Natural killer cell (primary cell): ENCODE data around the gene SLC4A5. TPM values are rescaled to one million over a fixed set of nuclear protein-coding genes. Genes with fewer than 3 reads are reported as not detected.

ENCODE experiments used
- ATAC-seq, 3 donors: fragments of 150-1000 bp in 2 of 3; fragments of 200-7000 bp in 1 of 3; cut with Tn5 transposase; 1 replicate in 1 of 3; 2 replicates in 2 of 3; pipeline ENCODE4 v1.10.0; 2021; ENCODE audit warnings: mild to moderate bottlenecking in 2 of 3, moderate library complexity in 2 of 3
- DNase-seq, 2 donors: peaks; one replicate each; pipeline versions ENCODE4 v3.0.0 to v3.0.0-alpha.2; 2013 to 2021; ENCODE audit warnings: mixed read lengths in 1 of 2
- H3K27ac ChIP-seq: one replicate; pipeline ENCODE4 v1.5.1; 2013; ENCODE audit warnings: mild to moderate bottlenecking, low read length
- H3K27me3 ChIP-seq: one replicate; pipeline ENCODE4 v1.6.1; 2013; ENCODE audit warnings: low read length; ENCODE audit not compliant: control insufficient read depth, insufficient read depth
- H3K36me3 ChIP-seq: one replicate; pipeline ENCODE4 v1.6.1; 2013; ENCODE audit warnings: low read length; ENCODE audit not compliant: control insufficient read depth, insufficient read depth
- H3K4me1 ChIP-seq: one replicate; pipeline ENCODE4 v1.6.1; 2013; ENCODE audit warnings: low read length; ENCODE audit not compliant: control insufficient read depth, insufficient read depth
- H3K4me3 ChIP-seq: one replicate; pipeline ENCODE4 v1.5.1; 2013; ENCODE audit warnings: low read length
- H3K9me3 ChIP-seq: one replicate; pipeline ENCODE4 v1.6.1; 2013; ENCODE audit warnings: low read length; ENCODE audit not compliant: control insufficient read depth, insufficient read depth
- H3K27ac Mint-ChIP-seq, 2 donors: one replicate each; pipeline ENCODE4 v1.8.0; 2022; ENCODE audit warnings: mild to moderate bottlenecking in 2 of 2, mixed read lengths in 2 of 2, moderate library complexity in 1 of 2
- H3K27me3 Mint-ChIP-seq, 2 donors: one replicate each; pipeline ENCODE4 v1.8.0; 2022; ENCODE audit warnings: low read depth in 2 of 2, mixed read lengths in 2 of 2
- H3K36me3 Mint-ChIP-seq: one replicate; pipeline ENCODE4 v1.8.0; 2022; ENCODE audit warnings: mixed read lengths
- H3K4me1 Mint-ChIP-seq, 2 donors: one replicate each; pipeline ENCODE4 v1.8.0; 2022; ENCODE audit warnings: mixed read lengths in 2 of 2
- H3K4me3 Mint-ChIP-seq: one replicate; pipeline ENCODE4 v1.8.0; 2022; ENCODE audit warnings: mild to moderate bottlenecking, moderate library complexity, mixed read lengths
- H3K9me3 Mint-ChIP-seq, 2 donors: one replicate each; pipeline ENCODE4 v1.8.0; 2022; ENCODE audit warnings: mixed read lengths in 2 of 2
- CTCF ChIP-seq: fragments of 200-600 bp; IDR thresholded peaks from one replicate; pipeline ENCODE4 v1.8.0; 2022; ENCODE audit warnings: antibody characterized with exemption
- WGBS: methylation state at CpG from one replicate; pipeline ENCODE4 v1.1.7; 2013; ENCODE audit warnings: missing lambda C conversion rate; ENCODE audit not compliant: insufficient coverage; 5-methylcytosine and 5-hydroxymethylcytosine counted together
- intact Hi-C: fragments of 100-400 bp; cut with micrococcal nuclease; formaldehyde crosslinking; loops from one replicate; pipeline ENCODE4 v1.14.2; 2022
- total RNA-seq, 4 donors: library from RNA; stranded (reverse); fragments of 120-200 nt in 1 of 4; gene quantifications; one replicate each; pipeline versions ENCODE4 v1.2.3 to v1.2.4, GENCODE V29; 2013 to 2022

The SLC4A5 gene
- total RNA-seq, 3 donors from 2014 or later (not counting 1 experiment from before 2014, with no cell fraction given): 5.3 to 8.4 (median 8.0) TPM

GRCh38 chr2:74177696-74178095 lies 165.5 kb downstream of the SLC4A5 start:
- peaks cover 6% of the 10 kb centered on the region for H3K36me3 ChIP-seq
- H3K27me3 ChIP-seq: no peaks in the 10 kb centered on the region
- no peak for DNase-seq
- Mint-ChIP-seq H3K27me3 (no peaks in the 10 kb centered on the region), H3K4me3 (peak overlapping the region; percentile 89), H3K9me3 (no peaks in the 10 kb centered on the region), H3K4me1 (peaks cover 37 to 46% of the 10 kb centered on the region in 2 donors), H3K36me3 (no peaks in the 10 kb centered on the region), H3K27ac (peak overlapping the region; percentile 91 to 93)
- peaks cover 44% of the 10 kb centered on the region for H3K4me1 ChIP-seq
- peak overlapping the region; percentile 94 for H3K27ac ChIP-seq
- H3K4me3 ChIP-seq: peak overlapping the region; percentile 85
- intact Hi-C loops: loop anchor here (1.0 to 10.0 kb wide), 2 partner anchors 21 to 53 kb away; partner anchors contain the start of gene MTHFD2
- H3K9me3 ChIP-seq: no peaks in the 10 kb centered on the region
- no peak for TF ChIP-seq CTCF
- no peak for ATAC-seq

- Mint-ChIP-seq H3K4me3 (peak overlapping the region; percentile 89), H3K27me3 (no peaks in the 10 kb centered on the region), H3K27ac (peak overlapping the region; percentile 91 to 93), H3K9me3 (no peaks in the 10 kb centered on the region), H3K36me3 (no peaks in the 10 kb centered on the region), H3K4me1 (peaks cover 47 to 56% of the 10 kb centered on the region in 2 donors)
- ATAC-seq (no peak), DNase-seq (no peak)
- peaks cover 41% of the 10 kb centered on the region for H3K4me1 ChIP-seq
- TF ChIP-seq CTCF: no peak
- no peak overlapping the region for H3K27ac ChIP-seq
- H3K4me3 ChIP-seq: no peak overlapping the region
- 81% methylated on average over 1 of the region's 1 CpG for WGBS
- H3K27me3 ChIP-seq: no peaks in the 10 kb centered on the region
- no peaks in the 10 kb centered on the region for H3K9me3 ChIP-seq
- H3K36me3 ChIP-seq: peaks cover 27% of the 10 kb centered on the region
- intact Hi-C loops: loop anchor here (10.0 kb wide), 1 partner anchor 50 kb away; no protein-coding TSS in a partner anchor
These were observed 168.3 kb downstream of the SLC4A5 start for GRCh38 chr2:74174909-74175308.

- H3K36me3 Mint-ChIP-seq: peaks cover 27% of the 10 kb centered on the region
- peaks cover 18 to 26% of the 10 kb centered on the region in 2 donors for H3K4me1 Mint-ChIP-seq
- H3K36me3 ChIP-seq: peaks cover 76% of the 10 kb centered on the region
- WGBS: 57% methylated on average over 2 of the region's 2 CpGs
- H3K9me3 ChIP-seq: peaks cover 3% of the 10 kb centered on the region
- H3K27ac Mint-ChIP-seq: peak overlapping the region in 1 of 2 donors; percentile 41
- H3K4me1 ChIP-seq: peaks cover 10% of the 10 kb centered on the region
- DNase-seq: no peak
- TF ChIP-seq CTCF: no peak
- H3K27me3 ChIP-seq: no peaks in the 10 kb centered on the region
- no peak overlapping the region for H3K4me3 Mint-ChIP-seq
- H3K4me3 ChIP-seq: no peak overlapping the region
- intact Hi-C loops: no loop called here
- H3K27ac ChIP-seq: no peak overlapping the region
- ATAC-seq: no peak
- peaks cover 2 to 3% of the 10 kb centered on the region in 2 donors for H3K9me3 Mint-ChIP-seq
- H3K27me3 Mint-ChIP-seq: no peaks in the 10 kb centered on the region
These were observed 174.5 kb downstream of the SLC4A5 start for GRCh38 chr2:74168739-74169138.

Other genes with a start within 250 kb of the SLC4A5 start
- gene BOLA3, start 195.5 kb downstream of the SLC4A5 start, total RNA-seq: 10 to 100 TPM in 2 of 3 donors, 1 to 10 TPM in 1; 8.1 to 13.8 (median 11.9) TPM
- gene MOB1A, start 164.5 kb downstream of the SLC4A5 start, total RNA-seq: 100 to 1,000 TPM; 211 to 239 (median 222) TPM
- gene MTHFD2, start 144.8 kb downstream of the SLC4A5 start, total RNA-seq: 10 to 100 TPM; 28.7 to 41.1 (median 40.5) TPM
- 100 to 1,000 TPM; 103 to 116 (median 116) TPM for gene DCTN1, start 36.9 kb upstream of the SLC4A5 start, total RNA-seq
- gene C2orf81, start 78.2 kb upstream of the SLC4A5 start, total RNA-seq: 1 to 10 TPM; 1.7 to 3.2 (median 1.7) TPM
- 10 to 100 TPM; 28.0 to 35.3 (median 28.0) TPM for gene WDR54, start 78.3 kb upstream of the SLC4A5 start, total RNA-seq
- gene RTKN, start 98.5 kb upstream of the SLC4A5 start, total RNA-seq: 10 to 100 TPM; 11.0 to 26.5 (median 15.1) TPM
- 10 to 100 TPM; 34.0 to 48.0 (median 37.7) TPM for gene INO80B, start 111.7 kb upstream of the SLC4A5 start, total RNA-seq
- gene WBP1, start 115.0 kb upstream of the SLC4A5 start, total RNA-seq: 10 to 100 TPM; 65.1 to 68.3 (median 65.4) TPM
- gene MOGS, start 122.0 kb upstream of the SLC4A5 start, total RNA-seq: 10 to 100 TPM; 87.0 to 93.4 (median 91.5) TPM
- gene MRPL53, start 129.3 kb upstream of the SLC4A5 start, total RNA-seq: 10 to 100 TPM; 42.4 to 49.7 (median 42.4) TPM
- 10 to 100 TPM; 14.9 to 25.2 (median 15.6) TPM for gene CCDC142, start 139.6 kb upstream of the SLC4A5 start, total RNA-seq
- gene TTC31, start 139.7 kb upstream of the SLC4A5 start, total RNA-seq: 10 to 100 TPM; 51.3 to 59.7 (median 53.1) TPM
- gene LBX2, start 156.2 kb upstream of the SLC4A5 start, total RNA-seq: 1 to 10 TPM; 1.7 to 1.9 (median 1.8) TPM
- gene PCGF1, start 164.3 kb upstream of the SLC4A5 start, total RNA-seq: 10 to 100 TPM; 22.9 to 35.9 (median 33.2) TPM
- gene TLX2, start 171.0 kb upstream of the SLC4A5 start, total RNA-seq: under 1 TPM in 2 of 3 donors, not detected in 1; 0.23 to 0.45 TPM
- under 1 TPM in 2 of 3 donors, not detected in 1; 0.21 to 0.43 TPM for gene DQX1, start 182.8 kb upstream of the SLC4A5 start, total RNA-seq
- 100 to 1,000 TPM; 234 to 242 (median 237) TPM for gene AUP1, start 186.3 kb upstream of the SLC4A5 start, total RNA-seq
- 10 to 100 TPM; 32.1 to 47.6 (median 45.2) TPM for gene HTRA2, start 186.5 kb upstream of the SLC4A5 start, total RNA-seq
- 1 to 10 TPM in 1 of 3 donors, under 1 TPM in 2; 0.43 to 2.0 (median 0.93) TPM for gene LOXL3, start 210.5 kb upstream of the SLC4A5 start, total RNA-seq
- 10 to 100 TPM; 17.4 to 24.9 (median 23.9) TPM for gene DOK1, start 211.3 kb upstream of the SLC4A5 start, total RNA-seq